ENCODE results near the gene TPPP. TPM values are rescaled to one million over a fixed set of nuclear protein-coding genes. Genes with fewer than 3 reads are reported as not detected.
"Not testable (repeated sequence)": the region's sequence is repeated elsewhere in the genome, so short reads cannot be mapped to it uniquely, and the experiment has no call there.

Gene TPPP
- total and polyA plus RNA-seq, 12 donors: 0.39 to 9.1 (median 2.0) TPM

- no peak for TF ChIP-seq POLR2A (IDR thresholded peaks at IDR 0.05)
- TF ChIP-seq, protein P1, sequence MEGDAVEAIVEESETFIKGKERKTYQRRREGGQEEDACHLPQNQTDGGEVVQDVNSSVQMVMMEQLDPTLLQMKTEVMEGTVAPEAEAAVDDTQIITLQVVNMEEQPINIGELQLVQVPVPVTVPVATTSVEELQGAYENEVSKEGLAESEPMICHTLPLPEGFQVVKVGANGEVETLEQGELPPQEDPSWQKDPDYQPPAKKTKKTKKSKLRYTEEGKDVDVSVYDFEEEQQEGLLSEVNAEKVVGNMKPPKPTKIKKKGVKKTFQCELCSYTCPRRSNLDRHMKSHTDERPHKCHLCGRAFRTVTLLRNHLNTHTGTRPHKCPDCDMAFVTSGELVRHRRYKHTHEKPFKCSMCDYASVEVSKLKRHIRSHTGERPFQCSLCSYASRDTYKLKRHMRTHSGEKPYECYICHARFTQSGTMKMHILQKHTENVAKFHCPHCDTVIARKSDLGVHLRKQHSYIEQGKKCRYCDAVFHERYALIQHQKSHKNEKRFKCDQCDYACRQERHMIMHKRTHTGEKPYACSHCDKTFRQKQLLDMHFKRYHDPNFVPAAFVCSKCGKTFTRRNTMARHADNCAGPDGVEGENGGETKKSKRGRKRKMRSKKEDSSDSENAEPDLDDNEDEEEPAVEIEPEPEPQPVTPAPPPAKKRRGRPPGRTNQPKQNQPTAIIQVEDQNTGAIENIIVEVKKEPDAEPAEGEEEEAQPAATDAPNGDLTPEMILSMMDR (IDR thresholded peaks at IDR 0.05): no peak
- H3K27me3 ChIP-seq: no peaks in the 10 kb centered on the region
- no peaks in the 10 kb centered on the region for H3K4me1 ChIP-seq (replicated peaks in 1 of 2)
- no peak for DNase-seq
- no peak overlapping the region for H3K4me3 ChIP-seq
- WGBS, 4 donors: 89 to 96% (median 91%) methylated on average over 15 to 20 of the region's 20 CpGs
- intact Hi-C loops (cut with DNase I): no loop called here
- H3K9me3 ChIP-seq (replicated peaks in 1 of 3): no peaks in the 10 kb centered on the region
- no peak overlapping the region for H3K27ac ChIP-seq
- H3K36me3 ChIP-seq (replicated peaks in 1 of 2): peaks cover 0 to 7% of the 10 kb centered on the region in 2 donors
Measured at GRCh38 chr5:636951-637350, 56.2 kb downstream of the TPPP start.

- Histone ChIP-seq H3K4me3 (no peak overlapping the region), H3K36me3 (replicated peaks in 1 of 2) (peaks cover 0 to 7% of the 10 kb centered on the region in 2 donors), H3K4me1 (replicated peaks in 1 of 2) (no peaks in the 10 kb centered on the region), H3K9me3 (replicated peaks in 1 of 3) (no peaks in the 10 kb centered on the region), H3K27ac (no peak overlapping the region), H3K27me3 (no peaks in the 10 kb centered on the region)
- TF ChIP-seq, protein P1 (IDR thresholded peaks at IDR 0.05): no peak
- no peak for TF ChIP-seq POLR2A (IDR thresholded peaks at IDR 0.05)
- 93 to 99% (median 94%) methylated on average over 15 to 18 of the region's 18 CpGs for WGBS, 4 donors
- intact Hi-C loops (cut with DNase I): no loop called here
- no peak for DNase-seq
Measured at GRCh38 chr5:635306-636055, 57.7 kb downstream of the TPPP start.

GRCh38 chr5:634191-634590 is 59.0 kb downstream of the TPPP start:
- H3K4me3 ChIP-seq: no peak overlapping the region
- 84 to 96% (median 95%) methylated on average over 5 to 12 of the region's 12 CpGs for WGBS, 4 donors

DNA sequence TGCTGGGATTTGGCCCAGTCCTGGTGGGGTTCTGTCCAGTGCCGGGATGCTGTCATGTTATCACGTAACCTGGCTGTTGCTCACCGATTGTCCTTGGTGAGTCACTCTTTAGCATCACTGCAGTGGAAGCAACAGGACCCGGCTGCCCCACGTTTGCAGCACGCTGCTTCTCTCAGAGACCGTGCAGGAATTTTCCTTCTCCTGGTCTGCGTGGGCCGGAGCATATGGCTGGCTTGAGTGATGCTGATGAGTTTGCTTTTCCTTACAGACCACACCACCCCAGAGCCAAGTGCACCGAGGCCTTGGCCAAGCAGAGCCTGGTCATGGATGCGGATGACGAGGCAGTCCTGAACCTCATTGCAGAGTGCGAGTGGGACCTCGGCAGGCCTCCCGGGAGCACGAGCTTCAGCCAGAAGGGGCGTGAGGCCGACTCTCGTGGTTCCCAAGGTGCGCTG is 59.6 kb downstream of the TPPP start:
- H3K4me3 ChIP-seq: no peak overlapping the region
- peaks cover 0 to 7% of the 10 kb centered on the region in 2 donors for H3K36me3 ChIP-seq (replicated peaks in 1 of 2)
- H3K27ac ChIP-seq: no peak overlapping the region
- no peak for TF ChIP-seq POLR2A (IDR thresholded peaks at IDR 0.05)
- TF ChIP-seq, protein P1 (IDR thresholded peaks at IDR 0.05): no peak
- no peaks in the 10 kb centered on the region for H3K4me1 ChIP-seq (replicated peaks in 1 of 2)
- H3K9me3 ChIP-seq (replicated peaks in 1 of 3): no peaks in the 10 kb centered on the region
- 66 to 80% (median 73%) methylated on average over 10 to 20 of the region's 20 CpGs for WGBS, 4 donors
- H3K27me3 ChIP-seq: no peaks in the 10 kb centered on the region
- DNase-seq: peak in 2 of 7 donors; percentile 29 to 42
- intact Hi-C loops (cut with DNase I): no loop called here

More at GRCh38 chr5:634191-634590, 59.0 kb downstream of the TPPP start:
- TF ChIP-seq, protein P1 (IDR thresholded peaks at IDR 0.05): no peak
- TF ChIP-seq POLR2A (IDR thresholded peaks at IDR 0.05): no peak
- Histone ChIP-seq H3K9me3 (replicated peaks in 1 of 3) (no peaks in the 10 kb centered on the region), H3K4me1 (replicated peaks in 1 of 2) (no peaks in the 10 kb centered on the region), H3K27ac (no peak overlapping the region), H3K27me3 (no peaks in the 10 kb centered on the region), H3K36me3 (replicated peaks in 1 of 2) (peaks cover 0 to 7% of the 10 kb centered on the region in 2 donors)
- intact Hi-C loops (cut with DNase I): no loop called here
- no peak for DNase-seq

GRCh38 chr5:628351-629205 is 64.6 kb downstream of the TPPP start:
- intact Hi-C loops (cut with DNase I); H3K4me3 ChIP-seq; H3K9me3 ChIP-seq (replicated peaks in 1 of 3); H3K27me3 ChIP-seq; H3K4me1 ChIP-seq (replicated peaks in 1 of 2); H3K27ac ChIP-seq; H3K36me3 ChIP-seq (replicated peaks in 1 of 2): not testable (repeated sequence)
- WGBS, 4 donors: 79 to 88% (median 86%) methylated on average over 17 to 21 of the region's 21 CpGs
- DNase-seq: peak in 1 of 7 donors; percentile 9
